GM23338 (cell line): ENCODE data around the gene UBC. TPM values are rescaled to one million over a fixed set of nuclear protein-coding genes. Genes with fewer than 3 reads are reported as not detected.

ENCODE experiments used
- ATAC-seq: fragments of 200-7000 bp; cut with Tn5 transposase; 3 replicates; pipeline ENCODE4 v1.9.1; 2020
- DNase-seq: peaks from one replicate; pipeline ENCODE4 v3.0.0-alpha.2; 2015; ENCODE audit warnings: low spot score
- H2AFZ ChIP-seq: fragments of 200-600 bp; sonication (generic); 2 replicates; pipeline ENCODE4 v1.8.0; 2016; ENCODE audit warnings: antibody characterized with exemption, mild to moderate bottlenecking, moderate library complexity
- H3F3A ChIP-seq: fragments of 200-600 bp; sonication (generic); replicated peaks from 2 replicates; pipeline ENCODE4 v1.8.0; 2017; ENCODE audit warnings: antibody characterized with exemption, mixed run types, low read depth
- H3K27ac ChIP-seq: fragments of 200-600 bp; sonication (generic); 2 replicates; pipeline ENCODE4 v1.6.1; 2016; ENCODE audit warnings: low read depth
- H3K27me3 ChIP-seq: fragments of 200-600 bp; sonication (generic); 2 replicates; pipeline ENCODE4 v1.8.0; 2016; ENCODE audit warnings: mild to moderate bottlenecking, mixed run types, moderate library complexity; ENCODE audit not compliant: insufficient read depth
- H3K36me3 ChIP-seq: fragments of 200-600 bp; sonication (generic); 2 replicates; pipeline ENCODE4 v1.8.0; 2016; ENCODE audit warnings: mild to moderate bottlenecking; ENCODE audit not compliant: insufficient read depth
- H3K4me1 ChIP-seq: fragments of 200-600 bp; sonication (generic); 2 replicates; pipeline ENCODE4 v1.8.0; 2016; ENCODE audit warnings: mild to moderate bottlenecking, moderate library complexity; ENCODE audit not compliant: insufficient read depth
- H3K4me2 ChIP-seq: fragments of 200-600 bp; sonication (generic); 2 replicates; pipeline ENCODE4 v1.7.1; 2017; ENCODE audit warnings: mixed run types
- H3K4me3 ChIP-seq: fragments of 200-600 bp; sonication (generic); 2 replicates; pipeline ENCODE4 v1.6.1; 2016; ENCODE audit warnings: mixed run types
- H3K79me2 ChIP-seq: fragments of 200-600 bp; sonication (generic); replicated peaks from 2 replicates; pipeline ENCODE4 v1.8.0; 2017; ENCODE audit warnings: mild to moderate bottlenecking; ENCODE audit not compliant: insufficient read depth
- H3K9me2 ChIP-seq: fragments of 200-600 bp; sonication (generic); 2 replicates; pipeline ENCODE4 v1.8.0; 2017; ENCODE audit not compliant: insufficient read depth
- H4K20me1 ChIP-seq: fragments of 200-600 bp; sonication (generic); replicated peaks from 2 replicates; pipeline ENCODE4 v1.8.0; 2017; ENCODE audit warnings: mild to moderate bottlenecking; ENCODE audit not compliant: insufficient read depth
- H3K27ac Mint-ChIP-seq: 2 replicates; pipeline ENCODE4 v1.8.0; 2020; ENCODE audit warnings: inconsistent platforms, mild to moderate bottlenecking, moderate library complexity, mixed read lengths
- H3K27me3 Mint-ChIP-seq: 3 replicates; pipeline ENCODE4 v1.8.0; 2022; ENCODE audit warnings: low read depth, mild to moderate bottlenecking, moderate library complexity, mixed read lengths, inconsistent platforms; ENCODE audit not compliant: insufficient read depth, poor library complexity
- H3K36me3 Mint-ChIP-seq: 3 replicates; pipeline ENCODE4 v1.8.0; 2021; ENCODE audit warnings: low read depth, mild to moderate bottlenecking, inconsistent platforms, moderate library complexity, mixed read lengths
- H3K4me1 Mint-ChIP-seq: 3 replicates; pipeline ENCODE4 v1.8.0; 2020; ENCODE audit warnings: mild to moderate bottlenecking, inconsistent platforms, mixed read lengths
- H3K4me3 Mint-ChIP-seq: 3 replicates; pipeline ENCODE4 v1.8.0; 2021; ENCODE audit warnings: moderate library complexity, mild to moderate bottlenecking, inconsistent platforms, mixed read lengths
- H3K9me3 Mint-ChIP-seq: 3 replicates; pipeline ENCODE4 v1.8.0; 2020; ENCODE audit warnings: moderate library complexity, mild to moderate bottlenecking, inconsistent platforms, mixed read lengths
- CREB1 ChIP-seq: fragments of 250-450 bp; sonication (Bioruptor Pico); IDR thresholded peaks from 2 replicates; pipeline ENCODE4 v1.5.0; 2020; ENCODE audit warnings: low read depth, mild to moderate bottlenecking, moderate library complexity
- EZH2 ChIP-seq: fragments of 200-600 bp; sonication (generic); IDR thresholded peaks from one replicate; pipeline ENCODE4 v1.8.0; 2017; ENCODE audit warnings: antibody characterized with exemption, mild to moderate bottlenecking, low read depth; ENCODE audit not compliant: unreplicated experiment
- EZH2phosphoT487 ChIP-seq: fragments of 200-600 bp; sonication (generic); IDR thresholded peaks from one replicate; pipeline ENCODE4 v1.8.1; 2018; ENCODE audit warnings: antibody characterized with exemption; ENCODE audit not compliant: unreplicated experiment
- NANOG ChIP-seq: IDR thresholded peaks from 2 replicates; pipeline ENCODE4 v1.6.1; 2016; ENCODE audit warnings: antibody characterized with exemption, borderline replicate concordance
- STAT1 ChIP-seq: IDR thresholded peaks from one replicate; pipeline ENCODE4 v1.6.1; 2016; ENCODE audit warnings: antibody characterized with exemption; ENCODE audit not compliant: unreplicated experiment
- ZNF114 ChIP-seq: fragments of 250-450 bp; sonication (Bioruptor Pico); IDR thresholded peaks from 2 replicates; pipeline ENCODE4 v1.5.0; 2020; ENCODE audit warnings: mild to moderate bottlenecking, moderate library complexity
- ZNF331 ChIP-seq: fragments of 250-450 bp; sonication (Bioruptor Pico); IDR thresholded peaks from 2 replicates; pipeline ENCODE4 v1.5.0; 2020; ENCODE audit warnings: low read depth, mild to moderate bottlenecking, moderate library complexity
- polyA plus RNA-seq: library from polyadenylated mRNA; unstranded; fragments of >200 nt; fragmentation: Nextera tagmentation; extraction: Ambion mirVana; gene quantifications from 2 replicates; pipeline ENCODE4 v1.2.1, GENCODE V29; 2016
- total RNA-seq: library from RNA; depleted of rRNA; stranded (reverse); fragments of >200 nt; shearing (Covaris generic); gene quantifications from 2 replicates; pipeline ENCODE4 v1.2.3, GENCODE V29; 2014
- TF ChIP-seq, protein P1 (sequence below): IDR thresholded peaks from one replicate; pipeline ENCODE4 v1.6.1; 2018; ENCODE audit warnings: antibody characterized with exemption; ENCODE audit not compliant: unreplicated experiment
- TF ChIP-seq, protein P2 (sequence below): fragments of 250-450 bp; sonication (Bioruptor Pico); IDR thresholded peaks from 2 replicates; pipeline ENCODE4 v1.5.0; 2020; ENCODE audit warnings: mild to moderate bottlenecking, moderate library complexity
- TF ChIP-seq, protein P3 (sequence below), 2 experiments: fragments of 200-600 bp in 1 of 2; sonication (generic) in 1 of 2; conservative IDR thresholded peaks; 2 replicates each; pipeline versions ENCODE4 v1.5.1 to v1.6.1; 2016 to 2017; ENCODE audit warnings: antibody characterized with exemption in 2 of 2, low read depth in 2 of 2, mild to moderate bottlenecking in 2 of 2, moderate library complexity in 1 of 2
- TF ChIP-seq, protein P4 (sequence below): IDR thresholded peaks from 2 replicates; pipeline ENCODE4 v1.6.1; 2016; ENCODE audit warnings: antibody characterized with exemption

UBC gene
- total and polyA plus RNA-seq, 2 experiments from 2014 or later = 511 to 665 TPM

DNA sequence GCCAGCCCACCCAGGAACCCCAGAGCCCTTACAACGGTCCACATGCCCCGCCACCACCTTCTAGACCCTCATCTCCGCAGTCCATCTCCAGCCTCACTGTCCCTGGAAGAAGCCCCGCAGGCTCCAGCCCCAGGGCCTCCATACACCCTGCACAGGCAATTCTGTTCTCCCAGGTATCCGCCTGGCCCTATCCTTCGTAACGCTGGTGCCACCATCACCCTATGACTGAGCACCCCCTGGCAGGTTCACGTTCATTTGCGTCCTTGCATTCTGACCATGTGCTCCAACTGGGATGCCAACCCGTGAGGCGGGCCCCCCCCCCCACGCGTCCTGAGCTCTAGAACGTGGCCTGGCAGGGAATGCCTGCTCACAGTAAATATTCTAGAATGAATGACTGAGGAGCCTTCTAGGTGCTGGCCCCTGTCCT lies 50.1 kb downstream of the UBC start:
- DNase-seq (no peak), ATAC-seq (peak; percentile 3; the same call in 2 of the 3 replicates)
- H4K20me1 ChIP-seq = no peaks in the 10 kb centered on the region
- TF ChIP-seq ZNF114 (CRISPR knock-in tag) (no peak), STAT1 (no peak), ZNF331 (no peak), NANOG (no peak), EZH2 (no peak), CREB1 (no peak), EZH2phosphoT487 (no peak)
- TF ChIP-seq, protein P1, sequence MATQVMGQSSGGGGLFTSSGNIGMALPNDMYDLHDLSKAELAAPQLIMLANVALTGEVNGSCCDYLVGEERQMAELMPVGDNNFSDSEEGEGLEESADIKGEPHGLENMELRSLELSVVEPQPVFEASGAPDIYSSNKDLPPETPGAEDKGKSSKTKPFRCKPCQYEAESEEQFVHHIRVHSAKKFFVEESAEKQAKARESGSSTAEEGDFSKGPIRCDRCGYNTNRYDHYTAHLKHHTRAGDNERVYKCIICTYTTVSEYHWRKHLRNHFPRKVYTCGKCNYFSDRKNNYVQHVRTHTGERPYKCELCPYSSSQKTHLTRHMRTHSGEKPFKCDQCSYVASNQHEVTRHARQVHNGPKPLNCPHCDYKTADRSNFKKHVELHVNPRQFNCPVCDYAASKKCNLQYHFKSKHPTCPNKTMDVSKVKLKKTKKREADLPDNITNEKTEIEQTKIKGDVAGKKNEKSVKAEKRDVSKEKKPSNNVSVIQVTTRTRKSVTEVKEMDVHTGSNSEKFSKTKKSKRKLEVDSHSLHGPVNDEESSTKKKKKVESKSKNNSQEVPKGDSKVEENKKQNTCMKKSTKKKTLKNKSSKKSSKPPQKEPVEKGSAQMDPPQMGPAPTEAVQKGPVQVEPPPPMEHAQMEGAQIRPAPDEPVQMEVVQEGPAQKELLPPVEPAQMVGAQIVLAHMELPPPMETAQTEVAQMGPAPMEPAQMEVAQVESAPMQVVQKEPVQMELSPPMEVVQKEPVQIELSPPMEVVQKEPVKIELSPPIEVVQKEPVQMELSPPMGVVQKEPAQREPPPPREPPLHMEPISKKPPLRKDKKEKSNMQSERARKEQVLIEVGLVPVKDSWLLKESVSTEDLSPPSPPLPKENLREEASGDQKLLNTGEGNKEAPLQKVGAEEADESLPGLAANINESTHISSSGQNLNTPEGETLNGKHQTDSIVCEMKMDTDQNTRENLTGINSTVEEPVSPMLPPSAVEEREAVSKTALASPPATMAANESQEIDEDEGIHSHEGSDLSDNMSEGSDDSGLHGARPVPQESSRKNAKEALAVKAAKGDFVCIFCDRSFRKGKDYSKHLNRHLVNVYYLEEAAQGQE = no peak
- TF ChIP-seq, protein P2, sequence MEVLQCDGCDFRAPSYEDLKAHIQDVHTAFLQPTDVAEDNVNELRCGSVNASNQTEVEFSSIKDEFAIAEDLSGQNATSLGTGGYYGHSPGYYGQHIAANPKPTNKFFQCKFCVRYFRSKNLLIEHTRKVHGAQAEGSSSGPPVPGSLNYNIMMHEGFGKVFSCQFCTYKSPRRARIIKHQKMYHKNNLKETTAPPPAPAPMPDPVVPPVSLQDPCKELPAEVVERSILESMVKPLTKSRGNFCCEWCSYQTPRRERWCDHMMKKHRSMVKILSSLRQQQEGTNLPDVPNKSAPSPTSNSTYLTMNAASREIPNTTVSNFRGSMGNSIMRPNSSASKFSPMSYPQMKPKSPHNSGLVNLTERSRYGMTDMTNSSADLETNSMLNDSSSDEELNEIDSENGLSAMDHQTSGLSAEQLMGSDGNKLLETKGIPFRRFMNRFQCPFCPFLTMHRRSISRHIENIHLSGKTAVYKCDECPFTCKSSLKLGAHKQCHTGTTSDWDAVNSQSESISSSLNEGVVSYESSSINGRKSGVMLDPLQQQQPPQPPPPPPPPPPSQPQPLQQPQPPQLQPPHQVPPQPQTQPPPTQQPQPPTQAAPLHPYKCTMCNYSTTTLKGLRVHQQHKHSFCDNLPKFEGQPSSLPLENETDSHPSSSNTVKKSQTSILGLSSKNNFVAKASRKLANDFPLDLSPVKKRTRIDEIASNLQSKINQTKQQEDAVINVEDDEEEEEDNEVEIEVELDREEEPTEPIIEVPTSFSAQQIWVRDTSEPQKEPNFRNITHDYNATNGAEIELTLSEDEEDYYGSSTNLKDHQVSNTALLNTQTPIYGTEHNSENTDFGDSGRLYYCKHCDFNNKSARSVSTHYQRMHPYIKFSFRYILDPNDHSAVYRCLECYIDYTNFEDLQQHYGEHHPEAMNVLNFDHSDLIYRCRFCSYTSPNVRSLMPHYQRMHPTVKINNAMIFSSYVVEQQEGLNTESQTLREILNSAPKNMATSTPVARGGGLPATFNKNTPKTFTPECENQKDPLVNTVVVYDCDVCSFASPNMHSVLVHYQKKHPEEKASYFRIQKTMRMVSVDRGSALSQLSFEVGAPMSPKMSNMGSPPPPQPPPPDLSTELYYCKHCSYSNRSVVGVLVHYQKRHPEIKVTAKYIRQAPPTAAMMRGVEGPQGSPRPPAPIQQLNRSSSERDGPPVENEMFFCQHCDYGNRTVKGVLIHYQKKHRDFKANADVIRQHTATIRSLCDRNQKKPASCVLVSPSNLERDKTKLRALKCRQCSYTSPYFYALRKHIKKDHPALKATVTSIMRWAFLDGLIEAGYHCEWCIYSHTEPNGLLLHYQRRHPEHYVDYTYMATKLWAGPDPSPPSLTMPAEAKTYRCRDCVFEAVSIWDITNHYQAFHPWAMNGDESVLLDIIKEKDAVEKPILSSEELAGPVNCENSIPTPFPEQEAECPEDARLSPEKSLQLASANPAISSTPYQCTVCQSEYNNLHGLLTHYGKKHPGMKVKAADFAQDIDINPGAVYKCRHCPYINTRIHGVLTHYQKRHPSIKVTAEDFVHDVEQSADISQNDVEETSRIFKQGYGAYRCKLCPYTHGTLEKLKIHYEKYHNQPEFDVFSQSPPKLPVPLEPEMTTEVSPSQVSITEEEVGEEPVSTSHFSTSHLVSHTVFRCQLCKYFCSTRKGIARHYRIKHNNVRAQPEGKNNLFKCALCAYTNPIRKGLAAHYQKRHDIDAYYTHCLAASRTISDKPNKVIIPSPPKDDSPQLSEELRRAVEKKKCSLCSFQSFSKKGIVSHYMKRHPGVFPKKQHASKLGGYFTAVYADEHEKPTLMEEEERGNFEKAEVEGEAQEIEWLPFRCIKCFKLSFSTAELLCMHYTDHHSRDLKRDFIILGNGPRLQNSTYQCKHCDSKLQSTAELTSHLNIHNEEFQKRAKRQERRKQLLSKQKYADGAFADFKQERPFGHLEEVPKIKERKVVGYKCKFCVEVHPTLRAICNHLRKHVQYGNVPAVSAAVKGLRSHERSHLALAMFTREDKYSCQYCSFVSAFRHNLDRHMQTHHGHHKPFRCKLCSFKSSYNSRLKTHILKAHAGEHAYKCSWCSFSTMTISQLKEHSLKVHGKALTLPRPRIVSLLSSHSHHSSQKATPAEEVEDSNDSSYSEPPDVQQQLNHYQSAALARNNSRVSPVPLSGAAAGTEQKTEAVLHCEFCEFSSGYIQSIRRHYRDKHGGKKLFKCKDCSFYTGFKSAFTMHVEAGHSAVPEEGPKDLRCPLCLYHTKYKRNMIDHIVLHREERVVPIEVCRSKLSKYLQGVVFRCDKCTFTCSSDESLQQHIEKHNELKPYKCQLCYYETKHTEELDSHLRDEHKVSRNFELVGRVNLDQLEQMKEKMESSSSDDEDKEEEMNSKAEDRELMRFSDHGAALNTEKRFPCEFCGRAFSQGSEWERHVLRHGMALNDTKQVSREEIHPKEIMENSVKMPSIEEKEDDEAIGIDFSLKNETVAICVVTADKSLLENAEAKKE (CRISPR knock-in tag) = no peak
- TF ChIP-seq, protein P3, sequence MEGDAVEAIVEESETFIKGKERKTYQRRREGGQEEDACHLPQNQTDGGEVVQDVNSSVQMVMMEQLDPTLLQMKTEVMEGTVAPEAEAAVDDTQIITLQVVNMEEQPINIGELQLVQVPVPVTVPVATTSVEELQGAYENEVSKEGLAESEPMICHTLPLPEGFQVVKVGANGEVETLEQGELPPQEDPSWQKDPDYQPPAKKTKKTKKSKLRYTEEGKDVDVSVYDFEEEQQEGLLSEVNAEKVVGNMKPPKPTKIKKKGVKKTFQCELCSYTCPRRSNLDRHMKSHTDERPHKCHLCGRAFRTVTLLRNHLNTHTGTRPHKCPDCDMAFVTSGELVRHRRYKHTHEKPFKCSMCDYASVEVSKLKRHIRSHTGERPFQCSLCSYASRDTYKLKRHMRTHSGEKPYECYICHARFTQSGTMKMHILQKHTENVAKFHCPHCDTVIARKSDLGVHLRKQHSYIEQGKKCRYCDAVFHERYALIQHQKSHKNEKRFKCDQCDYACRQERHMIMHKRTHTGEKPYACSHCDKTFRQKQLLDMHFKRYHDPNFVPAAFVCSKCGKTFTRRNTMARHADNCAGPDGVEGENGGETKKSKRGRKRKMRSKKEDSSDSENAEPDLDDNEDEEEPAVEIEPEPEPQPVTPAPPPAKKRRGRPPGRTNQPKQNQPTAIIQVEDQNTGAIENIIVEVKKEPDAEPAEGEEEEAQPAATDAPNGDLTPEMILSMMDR (conservative IDR thresholded peaks at IDR 0.05; ENCODE audit: low read depth in 2 of 2) = no peak
- TF ChIP-seq, protein P4, sequence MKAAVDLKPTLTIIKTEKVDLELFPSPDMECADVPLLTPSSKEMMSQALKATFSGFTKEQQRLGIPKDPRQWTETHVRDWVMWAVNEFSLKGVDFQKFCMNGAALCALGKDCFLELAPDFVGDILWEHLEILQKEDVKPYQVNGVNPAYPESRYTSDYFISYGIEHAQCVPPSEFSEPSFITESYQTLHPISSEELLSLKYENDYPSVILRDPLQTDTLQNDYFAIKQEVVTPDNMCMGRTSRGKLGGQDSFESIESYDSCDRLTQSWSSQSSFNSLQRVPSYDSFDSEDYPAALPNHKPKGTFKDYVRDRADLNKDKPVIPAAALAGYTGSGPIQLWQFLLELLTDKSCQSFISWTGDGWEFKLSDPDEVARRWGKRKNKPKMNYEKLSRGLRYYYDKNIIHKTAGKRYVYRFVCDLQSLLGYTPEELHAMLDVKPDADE = no peak
- Mint-ChIP-seq H3K9me3 (peaks cover 5% of the 10 kb centered on the region; the same call in 2 of the 3 replicates), H3K36me3 (peaks cover 6% of the 10 kb centered on the region; the same call in 1 of the 3 replicates), H3K27me3 (peaks cover 25% of the 10 kb centered on the region), H3K27ac (peak overlapping the region; percentile 83), H3K4me3 (peak overlapping the region; percentile 61), H3K4me1 (peaks cover 27% of the 10 kb centered on the region)
- H3F3A ChIP-seq = 0 out of 2 replicates have a peak, but pooled peaks cover 9% of the 10 kb centered on the region
- H3K4me1 ChIP-seq = peaks cover 30% of the 10 kb centered on the region
- H3K27me3 ChIP-seq = 0 out of 2 replicates have a peak, but pooled peaks cover 3% of the 10 kb centered on the region
- no peaks in the 10 kb centered on the region for H3K9me2 ChIP-seq
- no peak overlapping the region for H3K27ac ChIP-seq
- H3K4me2 ChIP-seq = peak overlapping the region; percentile 65
- H3K79me2 ChIP-seq = peaks cover 33% of the 10 kb centered on the region
- peak overlapping the region; percentile 88; the same call in 1 of the 2 replicates for H3K4me3 ChIP-seq
- H2AFZ ChIP-seq = peak overlapping the region; percentile 67
- 0 out of 2 replicates have a peak, but pooled peaks cover 5% of the 10 kb centered on the region for H3K36me3 ChIP-seq
